ENCODE measurements around the gene IDH3B.
"Not testable (repeated sequence)": the region's sequence is repeated elsewhere in the genome, so short reads cannot be mapped to it uniquely, and the experiment has no call there.

Gene IDH3B

GRCh38 chr20:2694008-2694471 is 30.0 kb upstream of the IDH3B start:
- DNase-seq: peak; percentile 37

- peak; percentile 51 for DNase-seq
Observed at GRCh38 chr20:2693286-2694007, 29.4 kb upstream of the IDH3B start.

- no peak for DNase-seq
Observed at GRCh38 chr20:2692886-2693285, 28.9 kb upstream of the IDH3B start.

GRCh38 chr20:2692036-2692885 is 28.2 kb upstream of the IDH3B start, which contains the start of gene EBF4:
EBF4 (plus strand) TSS chr20:2692780; CDS start chr20:2693646, 866 bp downstream.
- peak; percentile 35 for DNase-seq

DNA sequence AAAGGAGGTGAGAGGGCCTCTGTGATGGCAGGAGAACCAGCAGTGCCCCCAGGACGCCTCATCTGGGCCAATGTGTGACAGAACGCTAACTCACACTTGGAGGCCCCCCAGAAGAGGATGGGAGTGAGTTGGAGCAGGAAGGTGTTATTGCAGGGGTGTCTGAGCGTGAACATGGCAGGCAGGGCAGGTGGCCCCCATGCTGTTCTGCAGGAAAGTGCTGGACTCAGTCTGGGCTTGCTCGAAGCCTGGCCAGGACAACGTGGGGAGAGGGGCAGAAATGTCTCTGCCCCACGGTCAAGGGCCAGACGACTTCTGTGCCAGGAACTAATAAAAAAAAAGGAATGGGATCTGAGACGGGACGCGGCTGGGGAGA is 27.6 kb upstream of the IDH3B start:
- DNase-seq: no peak

DNA sequence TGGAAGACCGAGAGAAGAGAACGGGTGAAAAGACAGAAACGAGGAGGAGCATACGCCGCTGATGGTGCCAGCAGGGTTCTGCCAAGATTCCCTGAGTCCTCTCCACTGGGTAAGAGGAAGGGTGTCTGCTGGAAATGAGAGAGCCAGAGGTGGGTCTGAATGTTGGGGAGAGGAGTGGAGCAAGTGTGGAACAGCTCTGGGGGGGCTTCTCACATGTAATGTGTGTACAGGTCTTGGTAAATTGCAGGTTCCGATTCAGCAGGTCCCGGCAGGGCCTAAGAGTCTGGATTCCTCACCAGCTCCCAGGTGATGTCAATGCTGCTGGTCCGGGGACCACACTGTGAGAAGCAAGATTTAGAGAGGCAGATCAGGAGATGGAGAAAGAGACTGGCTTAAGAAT is 27.1 kb upstream of the IDH3B start:
- DNase-seq: no peak

GRCh38 chr20:2690718-2691117 is 26.7 kb upstream of the IDH3B start:
- DNase-seq: no peak

DNA sequence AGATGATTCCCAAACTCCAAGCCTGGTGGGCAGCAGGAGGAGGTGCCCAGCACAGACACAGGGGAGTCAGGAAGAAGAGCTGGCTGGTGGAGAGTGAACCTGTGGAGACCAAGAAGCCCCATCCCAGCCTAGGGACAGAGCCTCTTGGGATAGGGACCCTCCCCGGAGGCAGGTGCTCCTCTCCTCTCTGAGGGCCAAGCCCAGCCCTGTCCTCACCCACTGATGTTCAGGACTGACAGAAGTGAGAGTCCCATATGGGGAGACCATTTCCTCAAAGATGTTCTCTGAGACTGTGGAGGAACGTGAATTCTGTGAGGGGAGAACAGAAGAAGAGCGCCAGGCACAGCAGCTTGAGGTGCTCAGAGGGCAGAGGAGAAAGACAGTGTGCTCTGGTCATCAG is 26.2 kb upstream of the IDH3B start:
- DNase-seq: no peak

DNA sequence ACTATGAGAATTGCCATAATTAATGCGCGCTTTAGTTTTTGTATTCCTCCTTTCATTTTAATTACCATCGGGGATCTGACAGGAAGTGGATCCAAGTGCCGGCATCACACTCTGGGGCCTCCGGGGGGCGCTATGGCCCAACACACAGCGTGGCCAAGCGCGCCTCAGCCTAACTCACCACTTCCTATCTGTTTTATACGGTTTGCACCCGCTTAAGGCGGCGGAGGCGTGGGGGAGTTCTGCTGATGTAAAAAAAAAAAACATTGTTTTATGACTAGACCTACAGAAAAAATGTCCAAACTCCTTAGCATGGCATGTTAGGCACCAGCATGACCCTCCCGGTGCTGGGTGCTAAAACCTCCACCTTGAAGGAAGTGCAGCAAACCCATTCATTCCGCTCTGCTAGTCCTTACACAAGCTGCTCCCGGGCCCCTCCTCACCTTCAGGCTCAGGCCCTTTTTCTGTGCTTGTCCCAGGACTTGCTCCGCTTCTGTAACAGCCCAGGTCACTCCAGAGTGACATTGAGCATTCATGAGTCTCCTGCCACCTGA is 24.1 kb upstream of the IDH3B start:
- DNase-seq: peak; percentile 81

- DNase-seq: no peak
Observed at GRCh38 chr20:2687514-2687913, 23.5 kb upstream of the IDH3B start.

GRCh38 chr20:2684817-2685216 is 20.8 kb upstream of the IDH3B start:
- DNase-seq: peak; percentile 59

DNA sequence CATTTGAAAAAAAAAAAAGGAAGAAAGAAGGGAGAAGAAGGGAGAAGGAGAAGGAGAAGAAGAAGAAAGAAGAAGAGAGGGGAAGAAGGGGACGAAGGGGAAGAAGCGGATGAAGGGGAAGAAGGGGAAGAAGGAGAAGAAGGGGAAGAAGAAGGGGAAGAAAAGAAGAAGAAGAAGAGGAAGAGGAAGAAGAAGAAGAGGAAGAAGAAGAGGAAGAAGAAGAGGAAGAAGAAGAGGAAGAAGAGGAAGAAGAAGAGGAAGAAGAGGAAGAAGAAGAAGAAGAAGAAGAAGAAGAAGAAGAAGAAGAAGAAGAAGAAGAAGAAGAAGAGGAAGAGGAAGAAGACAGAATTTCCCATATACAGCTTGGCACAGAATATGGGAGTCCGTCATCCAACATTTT is 18.0 kb upstream of the IDH3B start:
- DNase-seq: not testable (repeated sequence)

GRCh38 chr20:2680046-2680445 is 16.0 kb upstream of the IDH3B start:
- DNase-seq: no peak

GRCh38 chr20:2673453-2673852 is 9.4 kb upstream of the IDH3B start:
- no peak for DNase-seq

- DNase-seq: no peak
Observed at GRCh38 chr20:2672446-2672845, 8.4 kb upstream of the IDH3B start.

GRCh38 chr20:2671977-2672376 is 8.0 kb upstream of the IDH3B start:
- no peak for DNase-seq

DNA sequence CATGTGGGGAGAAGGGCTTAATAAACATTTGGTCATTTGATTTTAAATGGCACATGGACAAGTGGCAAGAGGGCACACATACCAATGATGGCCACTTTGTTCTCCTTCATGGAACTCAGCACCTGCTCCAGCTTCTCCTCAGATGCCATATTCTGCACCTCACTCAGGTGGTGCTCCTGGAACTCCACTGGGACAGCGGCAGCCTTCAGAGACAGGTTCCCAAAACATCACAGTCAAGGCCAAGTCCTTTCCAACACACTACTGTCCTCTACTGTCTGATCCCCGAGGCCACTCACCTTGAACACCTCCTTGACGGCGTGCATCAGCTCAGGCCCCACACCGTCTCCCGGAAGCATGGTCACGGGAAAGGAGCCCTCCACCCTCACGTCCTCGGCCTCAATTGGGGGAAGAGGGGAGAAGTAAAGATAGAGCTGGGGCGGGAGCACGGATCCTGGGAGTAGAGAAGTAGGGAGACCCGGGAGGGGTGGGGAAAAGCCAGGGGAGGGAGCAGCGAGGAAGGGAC is 591 bp downstream of the IDH3B start:
- DNase-seq: no peak

- no peak for DNase-seq
Observed at GRCh38 chr20:2659547-2659946, 4.5 kb downstream of the IDH3B start.

DNA sequence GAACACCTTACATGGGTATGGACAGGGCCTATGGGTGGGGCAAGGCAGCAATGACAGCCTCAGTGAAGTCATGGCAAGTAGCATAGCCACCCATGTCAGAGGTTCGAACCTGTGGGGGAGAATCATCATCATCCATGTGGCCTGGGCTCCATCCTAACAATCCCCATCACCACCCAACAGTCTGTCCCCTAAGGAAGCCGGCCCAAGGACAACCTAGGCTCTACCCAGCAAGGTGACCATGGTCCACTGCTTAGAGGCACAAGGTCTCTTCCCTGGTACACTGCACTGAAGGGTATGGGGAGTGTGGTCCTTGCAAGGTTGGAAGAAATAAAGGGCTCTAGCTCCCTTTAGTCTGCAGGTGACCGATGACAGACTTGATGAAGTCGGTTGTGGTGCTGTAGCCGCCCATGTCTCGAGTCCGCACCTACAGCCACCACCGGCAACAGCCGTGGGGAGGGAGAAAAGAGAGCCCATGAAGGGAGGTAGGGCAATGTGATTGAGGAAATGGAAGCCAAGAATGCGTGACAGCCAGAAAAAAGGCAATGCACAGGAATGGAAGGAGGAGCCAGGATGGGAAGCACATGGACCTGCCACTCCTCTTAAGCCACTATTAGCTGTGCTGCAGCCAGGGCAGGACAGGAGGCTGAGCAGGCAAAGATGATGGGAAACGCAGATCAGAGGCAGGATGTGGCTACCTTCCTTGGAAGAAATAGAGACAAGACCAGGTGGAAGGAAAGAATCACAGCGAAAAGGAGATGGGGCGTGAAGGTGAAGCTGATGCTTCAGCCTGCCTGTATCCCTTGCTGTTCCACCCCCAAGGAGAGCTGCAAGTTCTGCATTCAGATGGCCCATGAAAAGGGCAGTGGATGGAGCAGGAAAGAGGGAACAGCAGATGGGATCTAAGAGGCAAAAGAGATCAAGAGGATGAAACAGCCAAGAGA is 5.3 kb downstream of the IDH3B start:
- DNase-seq: no peak

DNA sequence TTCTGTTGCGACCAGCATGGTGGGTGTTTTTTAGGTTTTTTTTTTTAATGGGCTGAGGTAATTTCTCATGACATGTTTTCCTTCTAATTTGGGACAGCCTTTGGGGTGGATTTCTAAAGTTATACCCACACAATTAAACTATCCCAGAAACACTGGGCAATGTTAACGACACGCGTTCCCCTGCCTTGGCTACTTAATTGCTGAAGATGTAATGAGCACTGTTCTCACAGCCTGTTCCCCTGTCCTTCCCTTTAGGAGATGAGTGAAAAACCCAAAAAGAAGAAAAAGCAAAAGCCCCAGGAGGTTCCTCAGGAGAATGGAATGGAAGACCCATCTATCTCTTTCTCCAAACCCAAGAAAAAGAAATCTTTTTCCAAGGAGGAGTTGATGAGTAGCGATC is 6.3 kb downstream of the IDH3B start:
- no peak for DNase-seq

- DNase-seq: no peak
Observed at GRCh38 chr20:2657241-2657640, 6.8 kb downstream of the IDH3B start.

- DNase-seq: no peak
Observed at GRCh38 chr20:2656471-2657117, 7.4 kb downstream of the IDH3B start.

All from suppressor macrophage treated with lipopolysaccharide for 4 hours (primary cell).